ENCODE measurements around the gene ZNF292. TPM values are rescaled to one million over a fixed set of nuclear protein-coding genes. Genes with fewer than 3 reads are reported as not detected.

The ZNF292 gene
- total RNA-seq, 2 experiments from 2014 or later = 81.5 to 82.5 TPM

GRCh38 chr6:87251725-87252124, 96.4 kb downstream of the ZNF292 start:
- no peaks in the 10 kb centered on the region for H3K4me1 Mint-ChIP-seq (ENCODE audit: low read depth)
- no peak for DNase-seq
- CTCF ChIA-PET = no interaction called here
- ATAC-seq (ENCODE audit: poor library complexity) = no peak
- intact Hi-C loops (cut with DNase I, micrococcal nuclease) = no loop called here
- no peak overlapping the region for H3K4me3 Mint-ChIP-seq
- TF ChIP-seq, protein P1, sequence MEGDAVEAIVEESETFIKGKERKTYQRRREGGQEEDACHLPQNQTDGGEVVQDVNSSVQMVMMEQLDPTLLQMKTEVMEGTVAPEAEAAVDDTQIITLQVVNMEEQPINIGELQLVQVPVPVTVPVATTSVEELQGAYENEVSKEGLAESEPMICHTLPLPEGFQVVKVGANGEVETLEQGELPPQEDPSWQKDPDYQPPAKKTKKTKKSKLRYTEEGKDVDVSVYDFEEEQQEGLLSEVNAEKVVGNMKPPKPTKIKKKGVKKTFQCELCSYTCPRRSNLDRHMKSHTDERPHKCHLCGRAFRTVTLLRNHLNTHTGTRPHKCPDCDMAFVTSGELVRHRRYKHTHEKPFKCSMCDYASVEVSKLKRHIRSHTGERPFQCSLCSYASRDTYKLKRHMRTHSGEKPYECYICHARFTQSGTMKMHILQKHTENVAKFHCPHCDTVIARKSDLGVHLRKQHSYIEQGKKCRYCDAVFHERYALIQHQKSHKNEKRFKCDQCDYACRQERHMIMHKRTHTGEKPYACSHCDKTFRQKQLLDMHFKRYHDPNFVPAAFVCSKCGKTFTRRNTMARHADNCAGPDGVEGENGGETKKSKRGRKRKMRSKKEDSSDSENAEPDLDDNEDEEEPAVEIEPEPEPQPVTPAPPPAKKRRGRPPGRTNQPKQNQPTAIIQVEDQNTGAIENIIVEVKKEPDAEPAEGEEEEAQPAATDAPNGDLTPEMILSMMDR (IDR thresholded peaks at IDR 0.05) = no peak
- Histone ChIP-seq H3K4me3 (ENCODE audit: low read length) (no peak overlapping the region), H3K36me3 (ENCODE audit: insufficient read depth, low read length) (peaks cover 54% of the 10 kb centered on the region), H3K9me3 (ENCODE audit: control insufficient read depth in 1 of 2, insufficient read depth in 1 of 2, low read length in 2 of 2) (no peaks in the 10 kb centered on the region), H3K4me1 (ENCODE audit: insufficient read depth, low read length) (no peaks in the 10 kb centered on the region), H3K27me3 (ENCODE audit: control insufficient read depth in 1 of 2, insufficient read depth in 2 of 2, low read length in 2 of 2) (no peaks in the 10 kb centered on the region), H3K27ac (ENCODE audit: low read depth in 1 of 2, low read length in 2 of 2) (no peak overlapping the region)
- peaks cover 88% of the 10 kb centered on the region for H3K36me3 Mint-ChIP-seq (ENCODE audit: low read depth)
- H3K9me3 Mint-ChIP-seq = no peaks in the 10 kb centered on the region
- H3K27me3 Mint-ChIP-seq = no peaks in the 10 kb centered on the region
- no peak overlapping the region for H3K27ac Mint-ChIP-seq
- POLR2A ChIA-PET = no interaction called here

- intact Hi-C loops (cut with DNase I, micrococcal nuclease) = no loop called here
- Mint-ChIP-seq H3K36me3 (ENCODE audit: low read depth) (peaks cover 90% of the 10 kb centered on the region), H3K27me3 (no peaks in the 10 kb centered on the region), H3K4me3 (no peak overlapping the region), H3K27ac (no peak overlapping the region), H3K4me1 (ENCODE audit: low read depth) (no peaks in the 10 kb centered on the region), H3K9me3 (peaks cover 7% of the 10 kb centered on the region)
- TF ChIP-seq, protein P1 (IDR thresholded peaks at IDR 0.05) = no peak
- Histone ChIP-seq H3K36me3 (ENCODE audit: insufficient read depth, low read length) (peaks cover 41% of the 10 kb centered on the region), H3K27me3 (ENCODE audit: control insufficient read depth in 1 of 2, insufficient read depth in 2 of 2, low read length in 2 of 2) (no peaks in the 10 kb centered on the region), H3K4me1 (ENCODE audit: insufficient read depth, low read length) (no peaks in the 10 kb centered on the region), H3K4me3 (ENCODE audit: low read length) (no peak overlapping the region), H3K27ac (ENCODE audit: low read depth in 1 of 2, low read length in 2 of 2) (no peak overlapping the region), H3K9me3 (ENCODE audit: control insufficient read depth in 1 of 2, insufficient read depth in 1 of 2, low read length in 2 of 2) (no peaks in the 10 kb centered on the region)
- DNase-seq (no peak), ATAC-seq (ENCODE audit: poor library complexity) (no peak)
- CTCF ChIA-PET = no interaction called here
- POLR2A ChIA-PET = interaction anchor here (0.6 kb wide), 1 partner anchor 25 kb away, joined by 3 read pairs; no protein-coding TSS in a partner anchor
Measured at GRCh38 chr6:87257046-87257445, 101.7 kb downstream of the ZNF292 start.

DNA sequence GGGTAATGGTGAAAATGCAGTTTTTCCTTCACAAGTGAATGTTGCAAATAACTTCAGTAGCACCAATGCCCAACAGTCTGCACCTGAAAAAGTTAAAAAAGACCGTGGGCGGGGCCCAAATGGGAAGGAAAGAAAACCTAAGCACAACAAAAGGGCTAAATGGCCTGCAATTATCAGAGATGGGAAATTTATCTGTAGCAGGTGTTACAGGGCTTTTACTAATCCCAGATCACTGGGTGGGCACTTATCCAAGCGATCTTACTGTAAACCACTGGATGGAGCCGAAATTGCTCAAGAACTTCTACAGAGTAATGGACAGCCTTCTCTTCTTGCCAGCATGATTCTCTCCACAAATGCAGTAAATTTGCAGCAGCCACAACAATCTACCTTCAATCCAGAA, 102.2 kb downstream of the ZNF292 start:
- DNase-seq = no peak
- Histone ChIP-seq H3K36me3 (ENCODE audit: insufficient read depth, low read length) (peaks cover 41% of the 10 kb centered on the region), H3K27ac (ENCODE audit: low read depth in 1 of 2, low read length in 2 of 2) (no peak overlapping the region), H3K9me3 (ENCODE audit: control insufficient read depth in 1 of 2, insufficient read depth in 1 of 2, low read length in 2 of 2) (no peaks in the 10 kb centered on the region), H3K27me3 (ENCODE audit: control insufficient read depth in 1 of 2, insufficient read depth in 2 of 2, low read length in 2 of 2) (no peaks in the 10 kb centered on the region), H3K4me3 (ENCODE audit: low read length) (no peak overlapping the region), H3K4me1 (ENCODE audit: insufficient read depth, low read length) (no peaks in the 10 kb centered on the region)
- H3K27ac Mint-ChIP-seq = no peak overlapping the region
- H3K4me1 Mint-ChIP-seq (ENCODE audit: low read depth) = no peaks in the 10 kb centered on the region
- no peaks in the 10 kb centered on the region for H3K27me3 Mint-ChIP-seq
- CTCF ChIA-PET = no interaction called here
- peaks cover 7% of the 10 kb centered on the region for H3K9me3 Mint-ChIP-seq
- POLR2A ChIA-PET = interaction anchor here (0.6 kb wide), 1 partner anchor 25 kb away, joined by 3 read pairs; no protein-coding TSS in a partner anchor
- H3K36me3 Mint-ChIP-seq (ENCODE audit: low read depth) = peaks cover 85% of the 10 kb centered on the region
- H3K4me3 Mint-ChIP-seq = no peak overlapping the region
- TF ChIP-seq, protein P1 (IDR thresholded peaks at IDR 0.05) = no peak
- no peak for ATAC-seq (ENCODE audit: poor library complexity)
- intact Hi-C loops (cut with DNase I, micrococcal nuclease) = no loop called here
